Eye (tissue), 1 donor: ENCODE measurements around the gene MAML2.

Experiments used
- DNase-seq: peaks from one replicate; pipeline ENCODE4 v3.0.0-alpha.2; 2015

Gene MAML2

GRCh38 chr11:96056576-96056975 lies 286.4 kb downstream of the MAML2 start:
- DNase-seq = no peak

- DNase-seq = no peak
These were observed 287.1 kb downstream of the MAML2 start for GRCh38 chr11:96055706-96056387.

GRCh38 chr11:96054870-96055705 lies 287.9 kb downstream of the MAML2 start:
- peak; percentile 87 for DNase-seq

GRCh38 chr11:96052921-96053651 lies 289.9 kb downstream of the MAML2 start:
- no peak for DNase-seq

GRCh38 chr11:96051820-96052219 lies 291.2 kb downstream of the MAML2 start:
- no peak for DNase-seq

- DNase-seq = no peak
These were observed 292.4 kb downstream of the MAML2 start for GRCh38 chr11:96050435-96051182.

- no peak for DNase-seq
These were observed 293.6 kb downstream of the MAML2 start for GRCh38 chr11:96049426-96049825.

GRCh38 chr11:96045622-96046456 lies 297.2 kb downstream of the MAML2 start:
- DNase-seq = peak; percentile 73

GRCh38 chr11:96044747-96045146 lies 298.2 kb downstream of the MAML2 start:
- DNase-seq = no peak

- DNase-seq = no peak
These were observed 298.7 kb downstream of the MAML2 start for GRCh38 chr11:96044311-96044710.

GRCh38 chr11:96043291-96043690 lies 299.7 kb downstream of the MAML2 start:
- DNase-seq = no peak

GRCh38 chr11:96038046-96038445 lies 304.9 kb downstream of the MAML2 start:
- DNase-seq = no peak

GRCh38 chr11:96037405-96037949 lies 305.5 kb downstream of the MAML2 start:
- DNase-seq = peak; percentile 46

- DNase-seq = peak; percentile 2
These were observed 306.1 kb downstream of the MAML2 start for GRCh38 chr11:96036863-96037262.

- DNase-seq = no peak
These were observed 307.3 kb downstream of the MAML2 start for GRCh38 chr11:96035740-96036078.

GRCh38 chr11:96035031-96035739 lies 307.8 kb downstream of the MAML2 start:
- DNase-seq = no peak

GRCh38 chr11:96033599-96033998 lies 309.4 kb downstream of the MAML2 start:
- no peak for DNase-seq

GRCh38 chr11:96033095-96033494 lies 309.9 kb downstream of the MAML2 start:
- no peak for DNase-seq

- DNase-seq = no peak
These were observed 314.2 kb downstream of the MAML2 start for GRCh38 chr11:96028746-96029145.

GRCh38 chr11:96027021-96027420 lies 316.0 kb downstream of the MAML2 start:
- DNase-seq = no peak

GRCh38 chr11:96026310-96026709 lies 316.7 kb downstream of the MAML2 start:
- DNase-seq = no peak
